Activated CD8-positive, alpha-beta memory T cell treated with anti-CD3 and anti-CD28 coated beads, Interleukin-2, amount 50 U/mL, for 24 hours (primary cell): ENCODE measurements around the gene SLX4IP.
"Not testable (repeated sequence)": the region's sequence is repeated elsewhere in the genome, so short reads cannot be mapped to it uniquely, and the experiment has no call there.

Experiments
- DNase-seq: peaks from one replicate; pipeline ENCODE4 v3.0.0-alpha.2; 2020; ENCODE audit errors: extremely low read depth

Gene SLX4IP

DNA sequence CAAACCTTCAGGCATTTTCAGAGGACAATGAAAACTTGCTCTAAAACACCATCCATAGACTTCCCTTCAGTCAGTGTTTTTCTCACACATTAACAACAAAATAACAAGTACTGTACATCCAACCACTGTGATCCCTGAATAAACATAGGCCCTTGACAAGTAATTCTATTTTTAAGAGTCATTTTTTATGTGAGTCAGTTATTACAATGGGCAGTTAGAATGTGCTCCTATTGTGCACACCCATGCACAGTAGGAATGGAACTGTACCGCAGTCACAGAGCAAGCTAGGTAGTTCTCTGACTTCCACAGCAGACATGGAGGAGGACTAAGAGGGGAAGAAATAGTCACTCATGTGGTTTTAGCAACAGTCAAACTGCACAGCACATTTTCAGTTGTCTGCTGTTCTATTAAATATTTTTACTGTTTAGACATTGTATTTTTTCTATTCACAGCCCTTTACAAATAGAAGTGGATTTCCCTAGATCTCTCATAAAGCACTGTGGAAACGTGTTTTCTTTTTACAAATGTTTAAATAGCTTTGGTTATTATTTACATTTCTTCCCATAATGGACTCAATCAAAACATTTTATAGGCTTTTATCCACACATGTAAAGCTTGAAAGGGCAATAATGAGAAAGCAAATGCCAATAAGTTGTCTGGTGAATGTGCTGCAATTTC lies 138.3 kb downstream of the SLX4IP start:
- DNase-seq = no peak

DNA sequence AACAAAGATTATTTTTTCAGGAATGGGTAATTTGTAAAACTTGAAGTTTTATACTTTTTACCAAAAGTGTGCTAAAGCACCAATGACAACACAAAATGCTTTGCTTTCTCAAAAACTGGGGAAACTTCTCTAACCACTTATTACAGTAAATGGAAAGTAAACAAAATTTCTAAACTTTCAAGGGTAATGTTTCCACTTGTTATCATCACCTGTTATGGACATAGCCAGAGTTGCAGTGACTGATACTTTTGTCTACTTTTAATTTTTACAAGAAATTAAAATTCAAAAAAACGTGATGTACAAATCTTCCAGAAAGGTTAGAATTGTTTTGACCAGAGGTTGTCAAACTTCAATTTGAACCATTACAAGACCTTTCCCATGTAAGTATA lies 138.8 kb downstream of the SLX4IP start:
- DNase-seq = no peak

DNA sequence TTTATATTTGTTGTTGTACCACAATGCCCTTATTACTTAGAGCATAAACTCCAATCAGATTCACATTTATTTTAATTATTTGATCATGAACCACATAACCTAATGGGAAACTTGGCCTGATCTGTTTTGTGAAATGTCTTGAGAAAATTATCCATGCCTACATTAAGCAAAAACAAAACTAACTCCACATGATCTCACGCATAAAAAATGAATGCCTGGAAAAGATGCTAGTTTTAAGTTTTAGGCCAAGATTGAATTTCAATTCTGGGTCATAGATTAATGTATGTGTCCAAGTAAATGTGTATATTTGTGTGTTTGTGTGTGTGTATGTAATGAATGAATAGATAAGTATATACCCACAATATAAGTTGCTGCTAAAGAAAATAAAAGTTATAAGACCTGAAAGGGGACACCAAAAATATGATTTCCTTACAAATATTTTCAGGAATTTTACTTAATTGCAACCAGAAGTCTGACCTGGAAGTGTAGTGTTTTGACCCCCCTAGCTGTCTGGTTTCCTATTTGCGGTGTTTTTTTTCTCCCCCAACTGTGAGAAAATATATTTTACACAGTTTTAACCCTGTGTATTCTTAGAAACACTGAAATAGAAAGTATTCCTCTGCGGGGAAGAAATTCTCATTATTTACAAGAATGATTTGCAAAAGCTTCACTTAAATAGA lies 141.4 kb downstream of the SLX4IP start:
- DNase-seq = no peak

DNA sequence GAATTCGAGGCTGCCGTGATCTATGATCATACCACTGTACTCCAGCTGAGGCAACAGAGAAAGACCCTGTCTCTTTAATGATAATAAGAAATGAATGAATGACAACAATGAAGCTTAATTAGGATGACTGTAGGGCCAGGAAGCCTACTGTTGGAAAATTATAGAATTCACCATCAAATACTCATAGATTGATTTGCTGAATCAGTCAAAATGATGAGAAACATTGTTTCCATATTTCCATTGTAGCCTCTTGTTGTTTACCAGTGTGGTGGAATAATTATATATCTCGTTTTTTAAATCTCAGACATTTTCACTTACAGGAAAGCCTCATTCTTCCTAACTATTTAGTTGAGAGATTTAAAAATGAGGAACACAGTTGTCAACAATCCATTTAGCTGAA lies 142.5 kb downstream of the SLX4IP start:
- DNase-seq = no peak

DNA sequence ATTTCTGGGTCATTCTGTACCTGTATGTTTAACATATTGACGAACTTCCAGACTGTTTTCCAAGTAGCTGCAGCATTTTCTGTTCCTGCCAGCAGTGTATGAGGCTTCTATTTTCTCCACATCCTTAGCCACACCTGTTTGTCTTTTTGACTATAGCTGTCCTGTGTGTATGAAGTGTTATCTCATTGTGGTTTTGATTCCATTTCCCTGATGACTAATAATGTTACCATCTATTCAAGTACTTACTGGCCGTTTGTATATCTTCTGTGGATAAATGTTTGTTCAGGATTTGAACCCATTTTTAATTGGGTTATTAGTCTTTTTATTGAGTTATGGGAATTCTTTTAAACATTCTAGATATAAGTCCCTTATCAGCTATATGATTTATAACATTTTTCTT lies 143.5 kb downstream of the SLX4IP start:
- no peak for DNase-seq

DNA sequence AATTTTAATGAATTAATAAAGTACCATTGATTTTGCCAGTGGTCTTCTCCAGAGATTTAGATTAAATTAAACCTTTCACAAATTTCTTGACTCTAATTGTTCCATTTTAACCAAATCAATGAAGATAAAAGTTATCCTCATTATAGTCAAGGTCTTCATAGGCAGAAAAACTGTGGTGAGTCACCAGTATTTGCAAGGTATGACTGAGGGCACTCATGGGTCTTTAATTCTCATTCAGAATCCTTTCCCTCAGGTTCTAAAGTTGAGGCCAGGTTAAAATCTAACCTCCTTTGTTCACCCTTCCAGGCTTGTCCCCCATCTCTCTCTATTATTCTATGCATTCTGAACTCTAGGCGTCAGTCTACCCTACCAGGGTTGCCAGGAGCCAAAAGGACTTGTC lies 144.8 kb downstream of the SLX4IP start:
- DNase-seq = no peak

DNA sequence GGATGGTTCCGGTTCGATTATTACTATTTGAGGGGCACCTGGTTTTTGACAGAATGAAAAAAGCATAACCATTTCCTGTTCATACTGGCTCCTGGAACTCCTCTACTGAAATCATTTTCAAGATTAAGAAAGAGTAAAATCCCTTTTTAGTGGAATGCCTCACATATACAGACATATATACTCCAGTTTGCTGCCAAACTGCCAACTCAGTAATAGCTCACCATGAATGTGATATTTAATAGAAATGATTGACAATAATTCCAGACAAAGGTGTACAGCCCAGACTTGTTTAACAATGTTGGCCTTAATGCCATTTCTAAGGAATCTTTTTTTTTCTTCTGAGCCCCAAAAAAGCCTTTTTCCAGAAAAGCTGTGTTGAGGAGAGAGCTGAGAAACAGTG lies 145.6 kb downstream of the SLX4IP start:
- DNase-seq = no peak

DNA sequence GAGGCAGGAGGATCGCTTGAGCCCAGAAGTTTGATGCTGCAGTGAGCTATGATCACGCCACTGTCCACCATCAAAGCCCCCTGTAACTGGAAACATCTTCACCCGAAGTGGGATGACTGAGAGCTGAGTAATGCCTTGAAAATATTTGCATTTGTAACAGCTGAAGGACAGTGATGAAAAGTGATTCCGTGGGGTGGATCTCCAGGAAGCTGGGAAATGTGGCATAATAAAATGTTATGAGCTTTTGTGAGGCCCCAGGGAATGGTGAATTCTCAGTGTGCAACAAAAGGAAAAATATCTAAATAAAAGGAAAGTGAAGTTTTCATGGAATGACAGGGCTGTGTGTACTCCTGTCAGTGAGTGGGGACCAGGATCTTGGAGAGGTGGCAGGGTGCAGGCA lies 146.7 kb downstream of the SLX4IP start:
- no peak for DNase-seq

DNA sequence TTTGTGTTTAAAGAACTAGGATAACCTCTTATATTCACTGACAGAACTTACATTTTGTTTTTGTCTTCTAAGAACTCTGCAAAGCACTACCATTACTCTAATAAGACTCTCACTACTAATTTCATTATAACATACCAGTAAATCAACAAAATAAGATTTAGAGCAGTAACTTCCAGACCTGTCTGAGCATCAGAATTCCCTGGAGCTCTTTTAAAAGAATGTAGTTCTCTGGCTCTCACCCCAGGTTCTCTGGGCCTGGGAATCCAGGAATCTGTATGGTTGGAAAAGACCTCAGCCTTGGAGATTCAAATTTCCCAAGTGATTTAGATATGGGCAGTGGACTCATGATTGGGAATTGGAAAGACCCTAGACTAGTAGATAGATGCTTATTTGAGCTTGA lies 149.3 kb downstream of the SLX4IP start:
- no peak for DNase-seq

DNA sequence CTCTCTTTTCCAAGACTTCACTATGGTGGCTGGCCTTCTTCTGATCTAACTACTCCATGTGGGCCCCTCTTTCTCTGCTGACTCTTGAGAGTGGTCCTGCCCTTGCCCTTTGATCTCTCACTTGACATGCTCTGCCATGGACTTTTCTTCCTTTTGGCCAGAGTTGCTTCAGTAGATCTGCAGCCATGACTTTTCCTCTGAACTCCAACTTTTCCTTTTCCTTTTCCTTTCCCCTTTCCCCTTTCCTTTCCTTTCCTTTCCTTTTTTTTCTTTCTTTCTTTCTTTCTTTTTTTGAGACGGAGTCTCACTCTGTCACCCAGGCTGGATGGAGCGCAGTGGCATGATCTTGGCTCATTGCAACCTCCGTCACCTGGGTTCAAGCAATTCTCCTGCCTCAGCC lies 150.2 kb downstream of the SLX4IP start:
- no peak for DNase-seq

DNA sequence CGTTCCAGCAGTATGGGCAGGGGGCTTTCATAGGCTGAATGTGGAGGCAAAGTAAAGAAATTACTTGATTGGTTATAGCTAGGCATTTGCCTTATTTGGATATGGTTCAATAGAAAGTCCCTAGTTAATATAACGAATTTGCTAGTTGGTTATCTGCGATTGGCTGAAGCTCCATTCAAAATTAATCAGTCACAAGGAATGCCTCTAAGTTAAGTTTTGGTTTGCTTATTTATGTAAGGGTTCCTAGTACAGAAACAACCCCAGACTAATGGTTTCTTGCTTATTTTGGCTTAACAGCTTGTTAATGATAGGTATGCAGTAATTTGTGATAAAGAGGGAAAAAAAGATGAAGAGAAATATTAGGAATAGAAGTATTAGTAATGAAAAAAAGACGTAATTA lies 151.2 kb downstream of the SLX4IP start:
- DNase-seq = no peak

DNA sequence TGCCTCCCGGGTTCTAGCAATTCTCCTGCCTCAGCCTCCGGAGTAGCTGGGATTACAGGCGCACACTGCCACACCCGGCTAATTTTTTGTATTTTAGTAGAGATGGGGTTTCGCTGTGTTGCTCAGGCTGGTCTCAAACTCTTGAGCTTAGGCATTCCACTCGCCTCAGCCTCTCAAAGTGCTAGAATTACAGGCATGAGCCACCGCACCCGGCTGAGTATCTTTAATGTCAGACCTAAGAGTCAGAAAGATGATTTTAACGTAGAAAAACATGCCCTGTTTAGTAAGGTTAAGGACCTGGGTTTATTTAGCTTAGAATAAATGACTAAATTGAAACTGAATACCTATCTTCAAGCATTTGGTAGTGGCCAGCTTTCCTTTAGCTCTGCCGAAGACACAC lies 155.3 kb downstream of the SLX4IP start:
- not testable (repeated sequence) for DNase-seq

DNA sequence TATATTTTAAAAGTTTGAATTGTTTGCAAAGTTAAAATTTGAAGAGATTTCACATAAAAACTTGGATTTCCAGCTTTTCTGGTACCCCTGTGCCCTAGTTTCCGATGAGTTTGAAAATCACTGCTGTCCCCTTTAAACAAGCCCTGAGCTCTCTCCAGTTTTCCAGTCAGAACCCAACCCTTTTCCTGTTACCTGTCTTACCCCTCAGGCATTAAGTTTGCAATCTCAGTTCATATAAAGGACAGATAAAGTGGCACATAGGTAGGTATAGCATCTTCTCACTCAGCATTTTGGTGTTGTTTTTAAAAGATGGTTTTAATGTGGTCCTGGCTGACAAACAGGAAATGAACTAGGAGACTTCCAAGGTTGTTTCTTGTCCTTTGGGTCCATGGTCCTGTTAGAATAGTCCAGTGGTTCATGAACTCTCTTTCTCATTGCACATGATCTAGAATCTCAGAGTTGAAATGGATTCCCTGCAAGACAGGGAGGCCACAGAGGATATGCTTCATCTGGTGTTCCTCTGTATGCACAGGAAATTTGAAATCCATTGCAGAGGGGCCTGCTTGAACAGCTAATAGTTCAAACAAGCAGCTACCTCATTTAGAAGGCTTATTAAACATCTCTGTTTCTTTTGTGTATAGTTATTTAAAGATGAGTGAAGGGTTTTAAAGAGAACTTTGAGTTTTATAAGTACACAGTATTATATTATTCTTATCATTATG lies 156.0 kb downstream of the SLX4IP start:
- DNase-seq = no peak

DNA sequence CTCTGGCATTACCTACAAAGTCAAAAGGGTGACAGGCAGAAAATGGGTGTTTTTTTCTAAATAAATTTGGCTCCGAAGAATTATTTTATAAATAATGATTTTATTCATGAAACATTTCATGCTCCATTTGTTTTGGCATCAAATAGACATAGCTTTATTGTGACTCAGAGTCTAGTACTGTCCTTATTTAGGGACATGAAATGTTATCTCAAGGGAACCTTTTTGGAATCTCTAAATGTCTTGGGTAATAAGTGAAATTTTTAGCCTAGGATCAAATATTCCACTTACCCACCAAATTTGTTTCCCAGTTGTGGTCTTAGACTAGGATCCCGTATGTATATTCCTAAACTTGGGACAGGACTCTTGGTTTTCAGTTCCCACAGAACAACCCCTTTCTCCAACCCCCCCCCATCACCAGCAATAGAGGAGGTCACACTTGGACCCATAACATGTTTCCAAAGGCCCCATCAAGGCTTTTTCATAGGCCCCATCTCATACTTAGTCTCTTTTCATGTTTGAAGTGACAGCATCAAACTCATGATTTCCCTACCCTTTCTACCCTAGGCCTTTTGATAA lies 156.9 kb downstream of the SLX4IP start:
- DNase-seq = no peak

DNA sequence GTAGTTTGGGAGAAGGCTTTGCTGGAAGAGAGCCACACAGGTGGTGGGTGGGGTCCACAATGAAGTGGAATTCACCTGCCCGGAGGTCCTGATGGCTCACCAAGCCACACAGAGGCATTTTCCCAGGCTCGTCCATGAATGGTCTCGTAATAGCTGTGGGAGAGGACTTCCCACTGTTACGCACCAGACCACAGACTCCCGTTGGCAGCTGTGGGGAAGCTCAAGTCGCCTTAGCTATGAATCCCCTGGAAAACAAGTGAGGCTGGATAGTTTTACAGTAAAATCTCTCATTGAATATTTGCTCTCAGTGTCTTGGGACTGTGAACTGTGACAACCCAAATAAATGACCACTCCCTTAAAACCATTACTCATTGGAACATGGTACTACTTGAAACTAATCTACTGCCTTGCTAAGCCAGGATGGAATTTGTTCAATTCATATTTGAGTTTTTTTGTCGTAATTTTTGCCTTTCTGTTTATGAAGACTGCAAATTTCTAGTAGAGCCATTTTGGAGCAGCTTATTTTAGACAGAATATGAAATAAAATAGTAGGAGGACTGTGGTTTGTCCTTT lies 159.3 kb downstream of the SLX4IP start:
- no peak for DNase-seq

DNA sequence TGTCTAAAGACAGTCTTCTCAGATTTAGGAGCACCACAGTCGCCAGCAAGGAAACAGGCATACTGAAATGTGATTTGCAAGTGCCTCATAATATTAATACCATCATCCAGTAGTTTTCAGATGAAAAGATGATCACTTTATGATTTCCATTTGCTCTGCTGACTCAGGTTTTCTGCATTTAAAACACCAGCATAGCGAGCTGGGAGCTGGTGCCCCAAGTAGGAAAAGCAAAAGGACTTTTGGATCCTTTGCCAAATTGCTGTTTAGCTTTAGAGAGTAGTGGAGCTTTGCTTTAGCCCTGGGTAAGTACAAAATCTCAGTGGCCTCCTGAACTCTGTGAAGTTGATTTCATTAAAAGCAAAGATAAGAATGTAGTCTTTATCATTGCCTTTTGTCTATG lies 160.2 kb downstream of the SLX4IP start:
- DNase-seq = no peak

DNA sequence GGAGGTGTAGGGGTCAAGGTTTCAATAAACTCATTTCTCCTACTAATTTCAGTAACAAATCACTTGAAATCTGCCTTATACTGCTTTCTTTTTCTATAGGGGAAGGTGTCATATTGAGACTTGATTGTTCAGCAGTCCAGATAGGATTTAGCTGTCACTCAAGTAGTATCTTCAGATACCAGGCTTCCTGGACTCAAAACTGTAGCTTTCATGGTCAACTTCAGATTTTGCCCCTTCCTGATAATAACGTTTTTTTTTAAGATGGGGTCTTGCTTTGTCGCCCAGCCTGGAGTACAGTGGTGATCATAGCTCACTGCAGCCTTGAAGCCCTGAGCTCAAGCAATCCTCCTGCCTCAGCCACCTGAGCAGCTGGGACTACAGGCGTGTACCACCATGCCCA lies 160.9 kb downstream of the SLX4IP start:
- no peak for DNase-seq

DNA sequence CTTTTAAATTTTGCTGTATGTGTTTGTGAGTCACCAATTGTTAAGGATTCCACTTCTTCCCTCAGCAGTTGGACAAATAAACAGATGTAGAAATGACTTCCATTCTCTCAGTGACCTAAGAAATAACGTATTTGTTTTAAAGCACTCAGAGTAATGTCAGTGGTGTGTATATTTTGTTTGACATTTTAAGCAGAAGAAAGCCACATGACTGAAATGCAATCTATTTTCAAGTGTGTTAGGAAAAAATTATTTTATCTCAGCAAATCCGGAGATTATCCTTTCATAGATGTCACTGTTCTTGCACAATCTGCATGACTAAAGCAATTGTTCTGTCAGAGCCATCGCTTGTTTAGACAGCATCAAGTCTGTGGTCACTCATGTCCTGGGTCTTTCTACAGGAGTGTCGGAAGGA lies 161.6 kb downstream of the SLX4IP start:
- no peak for DNase-seq

DNA sequence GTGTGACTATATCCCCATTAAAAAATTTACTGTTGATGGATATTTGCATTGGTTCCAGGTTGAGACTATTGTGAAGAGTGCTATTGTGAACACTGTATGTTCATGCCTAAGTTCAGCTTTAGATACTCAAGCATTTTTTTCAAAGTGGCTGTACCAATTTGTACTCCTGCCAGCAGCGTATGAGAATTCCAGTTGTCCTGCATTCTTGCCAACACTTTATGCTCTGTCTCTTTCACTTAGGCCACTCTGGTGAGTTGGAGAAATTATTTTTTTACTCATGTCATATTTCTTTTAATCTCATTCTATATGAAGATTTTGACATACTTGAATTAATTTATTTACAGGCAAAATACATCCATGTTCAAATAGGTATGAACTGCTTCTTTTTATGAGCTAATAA lies 162.5 kb downstream of the SLX4IP start:
- no peak for DNase-seq

DNA sequence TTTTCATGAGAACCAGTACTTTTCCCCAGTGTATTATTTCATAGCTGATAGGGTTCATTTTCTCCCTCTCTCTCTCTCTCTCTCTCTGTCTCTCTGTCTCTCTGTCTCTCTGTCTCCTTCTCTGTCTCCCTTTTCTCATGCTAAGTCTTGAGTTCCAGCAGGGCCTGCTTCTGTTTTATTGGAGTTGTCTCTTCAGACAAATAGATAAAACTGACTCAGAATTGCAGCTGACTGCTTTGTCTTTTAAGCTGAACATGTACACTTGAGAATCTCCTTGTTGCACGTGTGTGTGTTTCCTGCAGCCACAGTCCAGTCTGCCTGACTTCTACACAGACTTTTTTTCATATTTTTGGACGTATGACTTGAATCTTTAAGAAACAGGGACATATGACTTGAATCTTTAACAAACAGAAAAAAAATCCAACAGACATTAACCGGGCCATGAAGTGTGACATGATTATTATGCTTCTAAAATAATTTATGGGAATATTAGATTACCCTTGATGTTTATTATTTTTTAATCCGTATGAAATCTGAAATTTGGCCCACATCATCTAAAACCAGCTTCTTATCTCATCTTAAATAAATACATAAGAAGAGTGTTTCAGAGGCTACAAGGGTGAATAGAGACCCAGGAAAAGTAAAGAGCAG lies 167.2 kb downstream of the SLX4IP start:
- DNase-seq = no peak

DNA sequence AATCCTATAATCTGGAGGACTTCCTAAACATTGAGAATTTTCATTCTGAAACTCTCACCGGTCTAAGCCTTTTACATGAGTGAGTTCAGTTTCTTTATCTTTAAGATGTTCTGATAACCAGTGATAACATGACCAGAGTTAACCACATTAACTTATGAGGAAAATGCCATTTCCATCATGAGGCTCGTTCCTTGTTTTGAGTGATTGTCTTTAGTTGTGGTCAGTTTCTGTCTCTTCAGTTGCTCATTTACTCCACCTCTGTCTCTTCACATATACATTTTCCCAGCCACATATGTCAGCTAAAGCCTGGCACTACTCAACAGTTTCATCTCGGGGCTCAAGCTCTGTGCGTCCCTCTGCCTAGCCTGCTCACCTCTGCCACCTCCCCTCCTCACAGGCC lies 168.3 kb downstream of the SLX4IP start:
- no peak for DNase-seq
